MM.1S (cell line): ENCODE data around the gene CD6.

ENCODE experiments used
- DNase-seq: peaks from one replicate; pipeline ENCODE4 v3.0.0-alpha.2; 2015
- H2AFZ ChIP-seq: fragments of 300-600 bp; sonication (generic); 2 replicates; pipeline ENCODE4 v1.6.0; 2016; ENCODE audit warnings: antibody characterized with exemption, low read length
- H3F3A ChIP-seq: fragments of 300-600 bp; sonication (generic); 2 replicates; pipeline ENCODE4 v1.6.1; 2016; ENCODE audit warnings: mild to moderate bottlenecking, antibody characterized with exemption, low read length, moderate library complexity, mixed read lengths; ENCODE audit not compliant: insufficient read depth
- H3K27ac ChIP-seq: fragments of 300-600 bp; sonication (generic); 2 replicates; pipeline ENCODE4 v1.5.1; 2016; ENCODE audit warnings: mild to moderate bottlenecking, low read length
- H3K27me3 ChIP-seq: fragments of 300-600 bp; sonication (generic); replicated peaks from 2 replicates; pipeline ENCODE4 v1.6.0; 2016; ENCODE audit warnings: low read length; ENCODE audit not compliant: insufficient read depth
- H3K36me3 ChIP-seq: fragments of 300-600 bp; sonication (generic); replicated peaks from 2 replicates; pipeline ENCODE4 v1.6.1; 2016; ENCODE audit warnings: mild to moderate bottlenecking, low read length, mixed read lengths; ENCODE audit not compliant: insufficient read depth
- H3K4me1 ChIP-seq: fragments of 300-600 bp; sonication (generic); 2 replicates; pipeline ENCODE4 v1.6.1; 2016; ENCODE audit warnings: low read length, mixed read lengths
- H3K4me2 ChIP-seq: fragments of 300-600 bp; sonication (generic); 2 replicates; pipeline ENCODE4 v1.6.0; 2016; ENCODE audit warnings: low read depth, low read length
- H3K4me3 ChIP-seq: fragments of 300-600 bp; sonication (generic); 2 replicates; pipeline ENCODE4 v1.5.1; 2016; ENCODE audit warnings: low read length, mixed read lengths
- H3K79me2 ChIP-seq: fragments of 300-600 bp; sonication (generic); 2 replicates; pipeline ENCODE4 v1.6.1; 2016; ENCODE audit warnings: mixed run types, low read length, mixed read lengths
- H3K9ac ChIP-seq: fragments of 300-600 bp; sonication (generic); 2 replicates; pipeline ENCODE4 v1.6.1; 2016; ENCODE audit warnings: low read length, mixed read lengths
- H3K9me2 ChIP-seq: fragments of 300-600 bp; sonication (generic); replicated peaks from 2 replicates; pipeline ENCODE4 v1.6.1; 2016; ENCODE audit warnings: mild to moderate bottlenecking, low read length, mixed read lengths; ENCODE audit not compliant: insufficient read depth
- H3K9me3 ChIP-seq: fragments of 300-600 bp; sonication (generic); replicated peaks from 2 replicates; pipeline ENCODE4 v1.6.1; 2016; ENCODE audit warnings: mild to moderate bottlenecking, low read length, mixed read lengths; ENCODE audit not compliant: insufficient read depth
- H4K20me1 ChIP-seq: fragments of 300-600 bp; sonication (generic); 2 replicates; pipeline ENCODE4 v1.6.1; 2016; ENCODE audit warnings: mild to moderate bottlenecking, low read length, moderate library complexity, mixed read lengths; ENCODE audit not compliant: insufficient read depth
- EZH2 ChIP-seq: fragments of 300-600 bp; sonication (generic); optimal IDR thresholded peaks from 2 replicates; pipeline ENCODE3; 2017; ENCODE audit warnings: low read depth, mild to moderate bottlenecking, antibody characterized with exemption, low read length, mixed read lengths
- EZH2phosphoT487 ChIP-seq: fragments of 300-600 bp; sonication (generic); IDR thresholded peaks from 2 replicates; pipeline ENCODE4 v1.6.1; 2018; ENCODE audit warnings: antibody characterized with exemption, low read length
- TF ChIP-seq, protein P1 (sequence below): fragments of 300-600 bp; sonication (generic); IDR thresholded peaks from 2 replicates; pipeline ENCODE4 v1.5.1; 2016; ENCODE audit warnings: antibody characterized with exemption, low read length, mixed read lengths

Gene CD6

GRCh38 chr11:60923326-60923725 is 48.2 kb upstream of the CD6 start:
- DNase-seq: no peak
- Histone ChIP-seq H3K9me3 (no peaks in the 10 kb centered on the region), H3K27me3 (peaks cover 22% of the 10 kb centered on the region), H3K9ac (no peak overlapping the region), H3F3A (peaks cover 14% of the 10 kb centered on the region; the same call in 1 of the 2 replicates), H3K4me2 (peak overlapping the region; percentile 51; the same call in 1 of the 2 replicates), H4K20me1 (peaks cover 23% of the 10 kb centered on the region), H3K9me2 (no peaks in the 10 kb centered on the region), H3K36me3 (peaks cover 11% of the 10 kb centered on the region), H3K4me3 (no peak overlapping the region), H3K4me1 (peaks cover 5% of the 10 kb centered on the region; the same call in 1 of the 2 replicates), H2AFZ (no peak overlapping the region), H3K27ac (no peak overlapping the region), H3K79me2 (peaks cover 25% of the 10 kb centered on the region)
- TF ChIP-seq EZH2phosphoT487 (no peak), EZH2 (no peak)
- TF ChIP-seq, protein P1, sequence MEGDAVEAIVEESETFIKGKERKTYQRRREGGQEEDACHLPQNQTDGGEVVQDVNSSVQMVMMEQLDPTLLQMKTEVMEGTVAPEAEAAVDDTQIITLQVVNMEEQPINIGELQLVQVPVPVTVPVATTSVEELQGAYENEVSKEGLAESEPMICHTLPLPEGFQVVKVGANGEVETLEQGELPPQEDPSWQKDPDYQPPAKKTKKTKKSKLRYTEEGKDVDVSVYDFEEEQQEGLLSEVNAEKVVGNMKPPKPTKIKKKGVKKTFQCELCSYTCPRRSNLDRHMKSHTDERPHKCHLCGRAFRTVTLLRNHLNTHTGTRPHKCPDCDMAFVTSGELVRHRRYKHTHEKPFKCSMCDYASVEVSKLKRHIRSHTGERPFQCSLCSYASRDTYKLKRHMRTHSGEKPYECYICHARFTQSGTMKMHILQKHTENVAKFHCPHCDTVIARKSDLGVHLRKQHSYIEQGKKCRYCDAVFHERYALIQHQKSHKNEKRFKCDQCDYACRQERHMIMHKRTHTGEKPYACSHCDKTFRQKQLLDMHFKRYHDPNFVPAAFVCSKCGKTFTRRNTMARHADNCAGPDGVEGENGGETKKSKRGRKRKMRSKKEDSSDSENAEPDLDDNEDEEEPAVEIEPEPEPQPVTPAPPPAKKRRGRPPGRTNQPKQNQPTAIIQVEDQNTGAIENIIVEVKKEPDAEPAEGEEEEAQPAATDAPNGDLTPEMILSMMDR: no peak

- H3K4me3 ChIP-seq: peak overlapping the region; percentile 46; the same call in 1 of the 2 replicates
- no peak for TF ChIP-seq EZH2phosphoT487
- TF ChIP-seq EZH2: no peak
- TF ChIP-seq, protein P1: no peak
- H3K27ac ChIP-seq: no peak overlapping the region
- H3K27me3 ChIP-seq: peaks cover 22% of the 10 kb centered on the region
- H3K4me2 ChIP-seq: peak overlapping the region; percentile 51
- peaks cover 13% of the 10 kb centered on the region; the same call in 1 of the 2 replicates for H3F3A ChIP-seq
- peaks cover 19% of the 10 kb centered on the region for H4K20me1 ChIP-seq
- H3K9ac ChIP-seq: no peak overlapping the region
- H3K79me2 ChIP-seq: peaks cover 21% of the 10 kb centered on the region
- no peaks in the 10 kb centered on the region for H3K9me3 ChIP-seq
- no peaks in the 10 kb centered on the region for H3K9me2 ChIP-seq
- H3K4me1 ChIP-seq: 0 out of 2 replicates have a peak, but pooled peaks cover under 1% of the 10 kb centered on the region
- H3K36me3 ChIP-seq: peaks cover 11% of the 10 kb centered on the region
- H2AFZ ChIP-seq: no peak overlapping the region
- DNase-seq: no peak
Observed at GRCh38 chr11:60923800-60924109, 47.7 kb upstream of the CD6 start.

GRCh38 chr11:60924110-60924905 is 47.2 kb upstream of the CD6 start, which contains the start of gene TMEM132A:
TMEM132A (plus strand) TSS chr11:60924460; CDS start chr11:60924634, 174 bp downstream.
- no peaks in the 10 kb centered on the region for H3K9me3 ChIP-seq
- peaks cover 13% of the 10 kb centered on the region; the same call in 1 of the 2 replicates for H3F3A ChIP-seq
- no peaks in the 10 kb centered on the region for H3K4me1 ChIP-seq
- H3K9ac ChIP-seq: no peak within 1 kb of the TSS
- H3K27ac ChIP-seq: no peak within 1 kb of the TSS
- H3K9me2 ChIP-seq: no peaks in the 10 kb centered on the region
- DNase-seq: no peak
- peaks cover 11% of the 10 kb centered on the region for H3K36me3 ChIP-seq
- peak within 1 kb of the TSS; percentile 46 for H3K4me3 ChIP-seq
- H2AFZ ChIP-seq: no peak within 1 kb of the TSS
- H4K20me1 ChIP-seq: peaks cover 15% of the 10 kb centered on the region
- H3K4me2 ChIP-seq: peak within 1 kb of the TSS; percentile 51
- H3K27me3 ChIP-seq: peaks cover 22% of the 10 kb centered on the region
- H3K79me2 ChIP-seq: peaks cover 15% of the 10 kb centered on the region
- TF ChIP-seq, protein P1: no peak
- TF ChIP-seq EZH2 (no peak), EZH2phosphoT487 (no peak)
